ENCODE data around the gene ASB7.

DNA sequence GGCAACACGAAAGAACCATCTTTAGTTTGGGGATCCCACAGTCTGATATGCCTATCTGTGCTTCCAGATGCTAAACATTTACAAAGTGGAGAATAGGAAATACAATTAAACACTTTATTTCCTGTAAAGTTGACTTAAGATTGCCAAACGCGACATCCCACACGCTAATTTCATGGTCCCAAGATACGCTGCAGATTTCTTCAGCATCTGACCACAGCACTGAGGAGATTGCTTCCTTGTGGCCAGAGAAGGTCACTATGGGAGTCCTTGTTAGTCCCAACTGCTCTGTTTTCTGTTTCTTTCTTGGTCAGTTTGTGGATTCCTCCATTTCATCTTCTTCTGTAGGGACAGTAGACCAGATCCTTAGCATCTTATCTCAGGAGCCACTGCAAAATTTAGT lies 43.3 kb downstream of the ASB7 start:
- TF ChIP-seq FOXK2 (IDR thresholded peaks at IDR 0.05) (no peak), TARDBP (IDR thresholded peaks at IDR 0.05) (no peak), FOXM1 (IDR thresholded peaks at IDR 0.05; ENCODE audit: borderline replicate concordance) (no peak), BHLHE40 (IDR thresholded peaks at IDR 0.05; ENCODE audit: borderline replicate concordance) (no peak), L3MBTL2 (conservative IDR thresholded peaks at IDR 0.05) (no peak), ELF4 (IDR thresholded peaks at IDR 0.05) (no peak), LEF1 (IDR thresholded peaks at IDR 0.05; ENCODE audit: borderline replicate concordance) (no peak), HDGF (IDR thresholded peaks at IDR 0.05; ENCODE audit: borderline replicate concordance) (no peak), CTBP1 (IDR thresholded peaks at IDR 0.05; ENCODE audit: borderline replicate concordance) (no peak), NFRKB (IDR thresholded peaks at IDR 0.05) (no peak), SP1 (IDR thresholded peaks at IDR 0.05) (no peak), ZNF384 (IDR thresholded peaks at IDR 0.05) (no peak)
- TF ChIP-seq, protein P1, sequence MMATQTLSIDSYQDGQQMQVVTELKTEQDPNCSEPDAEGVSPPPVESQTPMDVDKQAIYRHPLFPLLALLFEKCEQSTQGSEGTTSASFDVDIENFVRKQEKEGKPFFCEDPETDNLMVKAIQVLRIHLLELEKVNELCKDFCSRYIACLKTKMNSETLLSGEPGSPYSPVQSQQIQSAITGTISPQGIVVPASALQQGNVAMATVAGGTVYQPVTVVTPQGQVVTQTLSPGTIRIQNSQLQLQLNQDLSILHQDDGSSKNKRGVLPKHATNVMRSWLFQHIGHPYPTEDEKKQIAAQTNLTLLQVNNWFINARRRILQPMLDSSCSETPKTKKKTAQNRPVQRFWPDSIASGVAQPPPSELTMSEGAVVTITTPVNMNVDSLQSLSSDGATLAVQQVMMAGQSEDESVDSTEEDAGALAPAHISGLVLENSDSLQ (IDR thresholded peaks at IDR 0.05), result no peak
